GM19239 (cell line): ENCODE results near the gene TM4SF1.

Source experiments
- DNase-seq: peaks from one replicate; pipeline ENCODE4 v3.0.0; 2011; ENCODE audit warnings: low spot score; ENCODE audit not compliant: insufficient read length
- FAIRE-seq: peaks from 2 replicates; lab custom pipeline; 2011; peaks lifted over from hg19 to GRCh38; lab: Jason Lieb, UNC

Gene TM4SF1

GRCh38 chr3:149377408-149378364 lies at the start of gene TM4SF1:
TSS of gene TM4SF1 (minus strand) at chr3:149377649. CDS start at chr3:149377547, 102 bp downstream.
- no peak for FAIRE-seq
- no peak for DNase-seq

GRCh38 chr3:149426325-149426724 lies 48.9 kb upstream of the TM4SF1 start:
- FAIRE-seq (no peak), DNase-seq (no peak)

DNA sequence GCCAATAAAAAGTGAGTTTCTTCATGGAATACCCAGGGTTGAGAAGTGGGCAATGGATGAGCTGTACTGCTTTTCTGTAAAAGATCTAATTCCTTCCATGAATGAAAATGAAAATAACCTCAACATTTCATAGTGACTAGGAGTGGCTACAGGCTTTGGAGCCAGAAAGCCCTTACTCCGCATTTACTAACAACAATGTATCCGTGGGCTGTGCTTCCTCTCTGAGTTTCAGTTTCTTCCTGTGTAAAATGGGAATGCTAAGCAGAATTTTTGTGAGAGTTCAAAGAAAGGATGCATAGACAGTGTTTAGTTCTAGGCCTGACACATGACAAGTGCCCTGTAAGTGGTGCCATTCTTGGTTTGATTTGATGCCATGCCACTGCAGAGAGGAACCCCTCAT lies 47.5 kb upstream of the TM4SF1 start:
- FAIRE-seq, result no peak
- DNase-seq, result no peak

- FAIRE-seq (no peak), DNase-seq (no peak)
Observed at GRCh38 chr3:149421764-149422163, 44.3 kb upstream of the TM4SF1 start.

- no peak for FAIRE-seq
- no peak for DNase-seq
Observed at GRCh38 chr3:149419816-149420215, 42.4 kb upstream of the TM4SF1 start.

DNA sequence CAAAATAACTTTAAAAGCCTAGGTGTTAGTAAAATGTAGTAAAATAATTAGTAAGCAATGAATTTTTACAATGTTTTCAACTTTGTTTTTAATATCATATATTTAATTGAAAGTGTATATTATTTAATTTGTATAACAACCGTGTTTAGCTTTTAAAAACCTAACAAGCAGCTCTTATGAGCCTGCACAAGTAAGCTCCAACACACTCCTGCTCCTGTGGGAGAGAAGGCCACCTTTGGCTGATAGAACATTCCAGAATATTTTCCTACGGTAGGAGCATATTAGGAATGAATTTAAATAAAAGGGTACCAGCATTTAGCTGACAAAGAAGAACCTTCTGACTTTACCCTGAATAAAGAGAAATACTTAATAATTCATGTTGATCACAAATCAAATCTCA lies 40.3 kb upstream of the TM4SF1 start:
- DNase-seq, result no peak
- no peak for FAIRE-seq

- peak; percentile 12 for DNase-seq
- FAIRE-seq, result peak; percentile 47
Observed at GRCh38 chr3:149417174-149417573, 39.7 kb upstream of the TM4SF1 start.

- FAIRE-seq (no peak), DNase-seq (no peak)
Observed at GRCh38 chr3:149415484-149415883, 38.0 kb upstream of the TM4SF1 start.

DNA sequence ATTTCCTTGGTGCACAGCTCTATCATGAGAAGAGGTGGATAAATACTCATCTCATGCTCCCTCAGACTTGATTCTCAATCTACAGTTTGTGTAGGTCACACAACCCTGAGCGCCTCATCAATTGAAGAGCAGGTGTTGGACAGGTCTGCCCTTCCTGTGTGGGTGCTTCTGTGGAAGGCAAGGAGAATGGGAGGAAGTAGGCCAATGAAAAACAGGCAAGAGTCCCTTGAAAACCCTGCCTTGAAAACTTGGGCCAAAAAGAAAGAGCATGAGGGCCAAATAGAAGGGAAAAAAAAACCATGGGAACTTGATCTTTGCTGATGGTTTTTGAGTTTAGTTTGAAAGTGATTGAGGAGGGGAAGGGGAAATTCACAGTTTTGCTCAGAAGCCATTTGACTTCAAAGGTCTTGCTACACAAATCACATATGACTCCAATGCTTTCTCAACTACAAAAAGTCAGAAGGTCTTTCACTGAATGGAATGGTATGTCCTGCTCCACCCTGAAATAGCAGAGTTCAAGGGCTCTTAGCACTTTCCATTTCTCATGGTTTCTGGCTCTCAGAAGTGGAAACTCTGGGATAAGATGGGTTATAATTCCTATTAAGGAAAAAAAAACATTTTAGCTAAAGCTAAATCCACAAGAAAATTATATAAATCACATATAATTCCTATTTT lies 37.2 kb upstream of the TM4SF1 start:
- DNase-seq, result no peak
- FAIRE-seq, result peak; percentile 53

DNA sequence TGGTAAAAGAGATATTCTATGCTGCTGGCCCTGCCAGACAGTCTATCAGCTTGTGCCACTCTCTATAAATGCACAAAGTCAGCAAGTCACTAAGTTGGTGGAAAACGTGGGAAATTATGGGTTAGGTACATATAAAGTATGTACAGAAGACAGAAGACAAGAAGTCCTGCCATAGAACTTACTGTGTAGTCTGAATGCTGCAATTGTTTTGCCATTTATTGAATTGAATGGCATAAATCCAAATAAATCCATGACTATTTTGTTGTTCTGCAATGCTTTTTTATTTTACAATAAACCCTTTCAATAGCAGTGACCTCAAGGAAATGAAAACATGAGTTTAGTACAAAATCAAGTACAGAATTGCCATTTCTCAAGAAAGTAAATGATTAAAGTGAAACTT lies 34.1 kb upstream of the TM4SF1 start:
- FAIRE-seq, result no peak
- DNase-seq, result no peak

DNA sequence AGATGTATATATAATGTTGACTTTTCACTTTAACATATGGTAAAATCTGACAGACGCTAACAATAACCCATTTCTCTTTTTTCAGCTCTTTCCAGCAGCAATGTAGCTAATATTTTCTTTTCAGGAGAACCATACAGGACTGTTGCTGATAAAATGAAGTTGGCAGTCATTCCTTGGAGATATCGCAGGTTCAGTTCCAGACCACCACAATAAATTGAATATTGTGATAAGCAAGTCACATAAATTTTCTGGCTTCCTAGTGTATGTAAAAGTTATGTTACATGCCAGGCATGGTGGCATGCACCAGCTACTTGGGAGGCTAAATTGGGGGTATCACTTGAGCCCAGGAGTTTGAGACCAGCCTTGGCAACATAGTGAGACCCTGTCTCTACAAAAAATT lies 31.9 kb upstream of the TM4SF1 start:
- FAIRE-seq, result no peak

DNA sequence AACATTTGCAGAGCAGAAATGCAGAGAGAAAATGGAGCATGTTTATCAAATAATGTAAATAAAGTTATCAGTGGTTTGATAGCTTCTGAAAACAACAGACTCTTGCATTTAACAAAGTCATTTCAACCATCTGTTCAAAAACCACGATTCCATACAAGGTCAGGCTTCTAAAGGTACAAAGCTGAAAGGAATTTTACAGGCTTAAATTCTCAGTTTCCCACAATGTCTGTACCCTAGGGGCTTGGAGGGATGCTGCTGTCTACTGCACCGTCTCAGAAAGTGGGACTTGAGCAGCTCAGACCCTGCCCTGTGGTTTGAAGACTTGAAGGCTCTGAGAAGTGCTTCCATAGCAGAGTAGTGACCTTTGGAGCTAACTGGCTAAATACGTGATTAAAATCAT lies 30.4 kb upstream of the TM4SF1 start:
- no peak for FAIRE-seq
- no peak for DNase-seq

More for the DNA sequence above, 31.9 kb upstream of the TM4SF1 start:
- DNase-seq, result no peak

GRCh38 chr3:149406244-149406752 lies 28.8 kb upstream of the TM4SF1 start:
- FAIRE-seq (no peak), DNase-seq (no peak)

DNA sequence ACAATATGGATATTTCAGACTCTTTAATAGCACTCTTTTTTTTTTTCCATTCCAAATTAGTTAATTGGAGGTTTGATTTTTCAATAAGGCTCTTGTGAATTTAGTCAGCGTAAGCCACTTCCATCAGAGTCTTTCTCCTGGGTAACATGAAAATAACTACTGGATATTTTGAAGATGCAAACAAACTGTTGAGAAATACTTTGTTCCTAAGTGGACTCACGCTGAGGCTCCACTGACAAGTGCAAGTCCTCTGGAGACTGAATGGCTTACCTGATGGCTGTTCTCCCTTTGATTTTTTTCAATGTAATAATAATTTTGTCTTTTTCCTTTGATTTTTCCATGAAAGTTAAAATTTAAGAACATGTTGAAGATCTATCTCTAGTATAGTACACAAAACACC lies 26.0 kb upstream of the TM4SF1 start:
- FAIRE-seq (no peak), DNase-seq (no peak)

- DNase-seq (no peak), FAIRE-seq (no peak)
Observed at GRCh38 chr3:149402481-149402880, 25.0 kb upstream of the TM4SF1 start.

GRCh38 chr3:149401926-149402310 lies 24.5 kb upstream of the TM4SF1 start:
- no peak for DNase-seq
- no peak for FAIRE-seq

DNA sequence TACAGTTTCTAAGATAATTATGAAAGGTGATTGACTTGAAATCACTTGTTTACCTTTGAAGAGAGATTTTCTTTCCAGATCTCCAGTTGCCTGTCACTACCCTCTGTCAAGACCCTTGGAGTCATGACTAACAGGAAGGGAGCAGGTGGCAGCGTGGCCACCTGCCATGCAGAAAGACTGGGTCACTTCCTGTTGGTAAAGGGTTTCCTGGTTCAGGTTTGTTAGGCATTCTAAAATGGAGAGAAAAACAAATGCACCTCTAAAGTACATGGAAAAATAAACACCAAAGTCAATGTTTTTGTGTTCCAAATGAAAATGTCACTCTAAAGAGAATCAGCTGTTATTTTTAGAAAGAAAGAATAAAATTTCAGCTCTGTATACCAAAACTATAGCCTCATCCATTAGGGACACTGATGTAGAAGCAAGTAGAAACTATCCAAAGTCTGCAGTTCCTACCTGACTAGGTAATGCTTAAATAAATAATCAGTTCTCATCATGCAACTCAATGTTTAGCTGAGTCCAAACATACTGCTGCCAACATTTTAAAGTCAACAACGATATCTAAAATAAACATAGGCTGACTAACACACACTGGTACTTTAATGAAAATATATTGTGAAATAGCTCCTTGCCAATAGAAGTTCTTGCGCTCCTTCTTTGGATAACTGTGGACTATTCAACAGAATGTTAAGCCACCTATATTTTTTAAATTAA lies 23.9 kb upstream of the TM4SF1 start:
- DNase-seq (no peak), FAIRE-seq (no peak)

DNA sequence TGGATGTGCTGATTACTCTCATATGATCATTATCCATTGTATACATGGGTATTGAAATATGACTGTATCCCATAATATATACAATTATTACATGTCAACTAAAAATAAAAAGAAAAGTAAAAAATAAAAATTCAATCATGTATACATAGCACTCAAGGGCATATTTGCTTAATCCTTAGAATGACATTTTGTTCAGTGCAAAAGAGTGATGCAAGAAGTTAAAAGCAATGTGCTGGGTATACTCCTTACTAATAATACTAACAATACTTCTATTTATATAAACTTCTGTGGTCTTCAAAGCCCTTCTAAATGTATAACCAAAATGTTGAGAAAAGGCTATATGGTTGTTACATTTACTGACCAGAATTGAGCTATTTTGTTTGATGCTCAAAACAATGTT lies 23.2 kb upstream of the TM4SF1 start:
- no peak for FAIRE-seq
- DNase-seq, result no peak

DNA sequence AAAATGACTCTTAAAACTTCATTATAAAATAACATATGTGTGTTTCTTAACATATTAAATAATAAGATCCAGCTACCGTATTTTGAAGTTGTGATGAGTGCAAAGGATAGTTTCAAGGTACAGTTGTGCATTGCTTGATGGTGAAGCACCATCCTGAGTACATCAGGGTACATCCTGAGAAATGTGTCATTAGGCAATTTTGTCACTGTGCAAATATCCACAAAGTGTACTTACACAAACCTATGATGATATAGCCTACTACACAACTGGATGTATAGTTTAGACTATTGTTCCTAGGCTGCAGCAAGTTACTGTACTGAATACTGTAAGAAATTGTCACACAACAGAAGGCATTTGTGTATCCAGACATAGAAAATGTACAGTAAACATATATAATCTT lies 20.8 kb upstream of the TM4SF1 start:
- FAIRE-seq, result no peak
- DNase-seq, result no peak

- FAIRE-seq (no peak), DNase-seq (no peak)
Observed at GRCh38 chr3:149397528-149397927, 20.1 kb upstream of the TM4SF1 start.

- FAIRE-seq, result no peak
- DNase-seq, result no peak
Observed at GRCh38 chr3:149396476-149396875, 19.0 kb upstream of the TM4SF1 start.
